ENCODE results near the gene FAM98C.

- TF ChIP-seq EP300 (IDR thresholded peaks at IDR 0.05) (no peak), POLR2A (IDR thresholded peaks at IDR 0.05) (no peak)
These were observed 32.6 kb upstream of the FAM98C start for GRCh38 chr19:38370299-38370698.
